SU-DHL-6 (cell line): ENCODE results near the gene GSX1.

Source experiments
- H2AFZ ChIP-seq: fragments of 200-600 bp; sonication (generic); 2 replicates; pipeline ENCODE4 v1.6.1; 2014; ENCODE audit warnings: low read depth, mild to moderate bottlenecking, moderate library complexity, mixed read lengths, antibody characterized with exemption, low read length; ENCODE audit not compliant: severe bottlenecking
- H3F3A ChIP-seq: fragments of 200-600 bp; shearing (Covaris generic); 2 replicates; pipeline ENCODE4 v1.6.0; 2016; ENCODE audit warnings: antibody characterized with exemption, mild to moderate bottlenecking; ENCODE audit not compliant: insufficient read depth
- H3K27ac ChIP-seq: fragments of 200-600 bp; sonication (generic); 2 replicates; pipeline ENCODE4 v1.5.1; 2016; ENCODE audit warnings: low read depth, mild to moderate bottlenecking, low read length, moderate library complexity, mixed read lengths
- H3K27me3 ChIP-seq: fragments of 200-600 bp; sonication (generic), shearing (Covaris generic); 2 replicates; pipeline ENCODE4 v1.6.0; 2014; ENCODE audit warnings: mild to moderate bottlenecking, low read length
- H3K36me3 ChIP-seq: fragments of 200-600 bp; sonication (generic); 2 replicates; pipeline ENCODE4 v1.6.1; 2014; ENCODE audit warnings: mild to moderate bottlenecking, low read length, mixed read lengths
- H3K4me2 ChIP-seq: fragments of 300-600, 200-600 bp; shearing (Covaris generic), sonication (generic); 2 replicates; pipeline ENCODE4 v1.6.0; 2014; ENCODE audit warnings: low read length, low read depth, mild to moderate bottlenecking; ENCODE audit not compliant: poor library complexity, severe bottlenecking
- H3K4me3 ChIP-seq: fragments of 200-600 bp; sonication (generic); 2 replicates; pipeline ENCODE4 v1.5.1; 2014; ENCODE audit warnings: antibody characterized with exemption, low read length, mild to moderate bottlenecking, mixed read lengths; ENCODE audit not compliant: insufficient read depth, poor library complexity, severe bottlenecking
- H3K79me2 ChIP-seq: fragments of 200-600 bp; sonication (generic); 2 replicates; pipeline ENCODE4 v1.6.1; 2014; ENCODE audit warnings: mild to moderate bottlenecking, low read length, moderate library complexity; ENCODE audit not compliant: insufficient read depth
- H3K9ac ChIP-seq: fragments of 200-600 bp; sonication (generic); 2 replicates; pipeline ENCODE4 v1.7.0; 2014; ENCODE audit warnings: mild to moderate bottlenecking, low read length
- H3K9me2 ChIP-seq: fragments of 200-600 bp; sonication (generic); replicated peaks from 2 replicates; pipeline ENCODE4 v1.6.1; 2014; ENCODE audit warnings: low read length; ENCODE audit not compliant: insufficient read depth
- H3K9me3 ChIP-seq: fragments of 200-600 bp; sonication (generic); 2 replicates; pipeline ENCODE4 v1.6.1; 2014; ENCODE audit warnings: low read length, mixed read lengths; ENCODE audit not compliant: insufficient read depth
- H4K20me1 ChIP-seq: fragments of 200-600 bp; sonication (generic); 2 replicates; pipeline ENCODE4 v1.6.1; 2014; ENCODE audit warnings: low read depth, mild to moderate bottlenecking, antibody characterized with exemption, low read length, moderate library complexity, mixed read lengths
- CTCF ChIP-seq: fragments of 200-600 bp; sonication (generic); IDR thresholded peaks from one replicate; pipeline ENCODE4 v1.5.1; 2017; ENCODE audit warnings: antibody characterized with exemption, mild to moderate bottlenecking, low read length, moderate library complexity; ENCODE audit not compliant: insufficient read depth, poor library complexity, severe bottlenecking
- EZH2phosphoT487 ChIP-seq: fragments of 200-600 bp; sonication (generic), shearing (Covaris generic); conservative IDR thresholded peaks from 2 replicates; pipeline ENCODE4 v1.6.1; 2018; ENCODE audit warnings: mild to moderate bottlenecking, antibody characterized with exemption, low read length, moderate library complexity, mixed read lengths

Gene GSX1

GRCh38 chr13:27772651-27773425 is 19.4 kb upstream of the GSX1 start:
- Histone ChIP-seq H3K36me3 (no peaks in the 10 kb centered on the region), H2AFZ (no peak overlapping the region), H3K27me3 (no peaks in the 10 kb centered on the region), H3K9ac (no peak overlapping the region), H3K79me2 (no peaks in the 10 kb centered on the region), H3K27ac (no peak overlapping the region), H3K4me3 (no peak overlapping the region), H3K4me2 (no peak overlapping the region), H3K9me2 (no peaks in the 10 kb centered on the region), H3K9me3 (no peaks in the 10 kb centered on the region), H3F3A (no peaks in the 10 kb centered on the region), H4K20me1 (no peaks in the 10 kb centered on the region)
- TF ChIP-seq EZH2phosphoT487 = no peak
- TF ChIP-seq CTCF = no peak

GRCh38 chr13:27774169-27774568 is 18.1 kb upstream of the GSX1 start:
- H3K4me2 ChIP-seq = no peak overlapping the region
- H3K9ac ChIP-seq = no peak overlapping the region
- H3K79me2 ChIP-seq = no peaks in the 10 kb centered on the region
- no peak for TF ChIP-seq CTCF
- TF ChIP-seq EZH2phosphoT487 = no peak
- H3F3A ChIP-seq = no peaks in the 10 kb centered on the region
- H3K27me3 ChIP-seq = no peaks in the 10 kb centered on the region
- no peak overlapping the region for H2AFZ ChIP-seq
- H3K4me3 ChIP-seq = no peak overlapping the region
- no peaks in the 10 kb centered on the region for H3K36me3 ChIP-seq
- no peaks in the 10 kb centered on the region for H3K9me3 ChIP-seq
- H3K9me2 ChIP-seq = no peaks in the 10 kb centered on the region
- no peaks in the 10 kb centered on the region for H4K20me1 ChIP-seq
- no peak overlapping the region for H3K27ac ChIP-seq

- no peak overlapping the region for H2AFZ ChIP-seq
- no peaks in the 10 kb centered on the region for H3F3A ChIP-seq
- no peak overlapping the region for H3K27ac ChIP-seq
- no peak overlapping the region for H3K4me3 ChIP-seq
- no peaks in the 10 kb centered on the region for H3K79me2 ChIP-seq
- TF ChIP-seq EZH2phosphoT487 (no peak), CTCF (no peak)
- H3K9me2 ChIP-seq = no peaks in the 10 kb centered on the region
- H3K4me2 ChIP-seq = no peak overlapping the region
- H4K20me1 ChIP-seq = no peaks in the 10 kb centered on the region
- no peak overlapping the region for H3K9ac ChIP-seq
- H3K36me3 ChIP-seq = no peaks in the 10 kb centered on the region
- no peaks in the 10 kb centered on the region for H3K9me3 ChIP-seq
- no peaks in the 10 kb centered on the region for H3K27me3 ChIP-seq
Measured at GRCh38 chr13:27774651-27775050, 17.6 kb upstream of the GSX1 start.
